GM18870 (cell line): Measurements from ENCODE around the gene HES5.

ENCODE experiments used
- ATAC-seq: cut with Tn5 transposase; IDR thresholded peaks from one replicate; pipeline ENCODE4 v1.9.1; 2021; ENCODE audit warnings: moderate library complexity; ENCODE audit not compliant: unreplicated experiment

Gene HES5

GRCh38 chr1:2547210-2548067 lies 17.4 kb upstream of the HES5 start:
- no peak for ATAC-seq

GRCh38 chr1:2546515-2547209 lies 16.6 kb upstream of the HES5 start:
- ATAC-seq: peak; percentile 36

- ATAC-seq: peak; percentile 13
These were observed 15.9 kb upstream of the HES5 start for GRCh38 chr1:2545754-2546514.

- no peak for ATAC-seq
These were observed 15.0 kb upstream of the HES5 start for GRCh38 chr1:2544875-2545640.

DNA sequence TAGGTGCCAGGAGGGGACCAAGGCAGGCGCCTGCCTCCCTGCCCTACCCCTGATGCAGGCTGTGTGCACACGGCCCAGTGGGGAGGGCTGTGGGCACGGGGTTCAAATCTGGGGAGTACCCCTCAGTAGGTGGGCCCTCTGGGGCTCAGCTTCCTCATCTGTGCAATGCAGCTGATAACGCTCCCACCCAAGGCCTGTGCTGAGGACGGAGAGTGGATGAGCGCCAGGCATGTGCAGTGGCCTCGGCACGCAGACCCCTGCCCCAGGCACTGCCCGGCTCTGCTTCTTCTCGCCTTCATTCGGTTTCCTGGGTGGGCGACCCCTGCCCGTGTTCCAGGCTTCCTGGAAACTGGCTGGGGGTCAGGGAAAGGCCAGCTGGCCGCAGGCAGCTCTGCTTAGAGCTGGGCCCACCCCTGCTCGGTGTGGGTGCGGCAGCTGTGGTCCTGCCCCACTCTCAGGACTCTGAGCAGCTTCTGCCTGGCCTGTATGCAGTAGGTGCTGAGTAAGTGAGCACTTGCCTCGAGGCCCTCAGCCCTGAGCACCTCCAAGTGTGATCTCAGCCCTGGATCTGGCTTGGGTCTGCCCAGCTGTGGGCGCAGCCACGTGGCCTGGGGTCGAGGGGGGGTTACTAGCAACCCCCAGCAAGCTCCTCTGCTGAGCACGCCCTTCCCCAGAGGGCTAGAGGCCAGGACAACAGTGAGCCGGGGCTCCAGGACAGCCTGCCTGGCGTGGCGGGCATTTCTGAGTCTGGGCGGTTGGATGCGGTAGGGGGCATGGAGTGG lies 14.2 kb upstream of the HES5 start:
- ATAC-seq: no peak

- no peak for ATAC-seq
These were observed 13.6 kb upstream of the HES5 start for GRCh38 chr1:2543543-2544092.

DNA sequence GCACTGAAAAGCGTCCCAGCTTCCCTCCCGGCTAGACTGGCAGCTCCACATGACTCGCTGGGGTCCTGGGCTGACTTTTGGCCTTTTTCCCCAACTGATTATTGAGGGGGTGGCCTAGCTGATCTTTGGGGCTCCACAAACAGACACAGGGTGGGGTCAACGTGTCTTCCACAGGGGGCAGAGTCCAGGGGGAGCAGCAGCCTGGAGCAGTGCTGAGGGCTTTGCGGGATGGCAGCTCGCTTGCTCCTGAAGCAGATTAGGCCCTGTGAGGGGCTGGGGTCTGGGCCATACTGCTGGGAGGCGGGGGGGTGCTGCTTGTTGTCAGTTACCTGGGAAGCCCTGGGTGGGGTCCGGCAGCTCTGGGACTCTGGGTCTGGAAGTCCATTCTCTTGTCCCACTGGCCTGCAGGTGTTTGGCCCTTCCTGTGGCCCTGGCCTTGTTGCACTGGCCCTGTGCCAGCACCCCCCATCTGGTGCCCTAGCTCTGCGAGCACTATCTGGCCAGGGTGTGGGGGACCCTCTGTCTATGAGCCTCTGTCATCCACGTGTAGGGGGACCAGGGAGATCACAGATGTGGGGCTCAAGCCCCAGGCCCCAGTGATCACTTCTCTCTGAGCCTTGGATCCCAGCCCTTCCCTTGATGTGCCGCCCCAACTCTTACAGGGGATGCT lies 12.3 kb upstream of the HES5 start:
- ATAC-seq: no peak

- no peak for ATAC-seq
These were observed 11.7 kb upstream of the HES5 start for GRCh38 chr1:2541619-2542245.

DNA sequence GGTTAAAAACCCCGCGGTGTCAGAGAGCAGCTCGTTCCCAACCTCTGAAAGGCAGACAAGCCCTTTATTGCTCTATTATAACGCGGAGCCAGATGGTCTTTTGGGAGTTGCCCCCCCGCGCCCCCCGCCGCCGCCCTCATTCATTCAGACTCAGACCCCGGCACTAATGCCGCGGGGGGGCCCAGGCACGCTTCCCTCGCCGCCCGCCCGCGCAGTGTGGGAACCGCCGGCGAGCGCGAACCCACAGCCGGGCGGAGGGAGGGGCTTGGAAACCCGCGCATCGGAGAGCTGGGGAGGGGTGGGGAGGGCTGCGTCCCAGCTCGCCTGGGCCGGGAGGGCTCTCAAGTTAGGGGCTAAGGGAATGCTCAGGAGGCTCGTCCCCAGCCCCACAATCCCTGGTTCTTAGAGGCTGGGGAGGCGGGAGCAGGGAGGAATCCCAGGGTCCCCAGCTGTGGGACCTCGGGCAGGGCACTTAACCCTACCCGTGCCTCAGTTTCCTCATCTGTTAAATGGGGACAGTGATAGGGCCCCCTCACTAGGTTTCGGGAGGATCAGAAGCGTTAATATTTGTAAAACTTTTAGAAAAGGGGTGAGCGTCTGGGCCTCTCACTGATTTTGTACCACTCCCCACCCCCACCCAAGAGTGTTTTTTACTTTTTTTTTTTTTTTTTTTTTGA lies 10.9 kb upstream of the HES5 start:
- no peak for ATAC-seq

DNA sequence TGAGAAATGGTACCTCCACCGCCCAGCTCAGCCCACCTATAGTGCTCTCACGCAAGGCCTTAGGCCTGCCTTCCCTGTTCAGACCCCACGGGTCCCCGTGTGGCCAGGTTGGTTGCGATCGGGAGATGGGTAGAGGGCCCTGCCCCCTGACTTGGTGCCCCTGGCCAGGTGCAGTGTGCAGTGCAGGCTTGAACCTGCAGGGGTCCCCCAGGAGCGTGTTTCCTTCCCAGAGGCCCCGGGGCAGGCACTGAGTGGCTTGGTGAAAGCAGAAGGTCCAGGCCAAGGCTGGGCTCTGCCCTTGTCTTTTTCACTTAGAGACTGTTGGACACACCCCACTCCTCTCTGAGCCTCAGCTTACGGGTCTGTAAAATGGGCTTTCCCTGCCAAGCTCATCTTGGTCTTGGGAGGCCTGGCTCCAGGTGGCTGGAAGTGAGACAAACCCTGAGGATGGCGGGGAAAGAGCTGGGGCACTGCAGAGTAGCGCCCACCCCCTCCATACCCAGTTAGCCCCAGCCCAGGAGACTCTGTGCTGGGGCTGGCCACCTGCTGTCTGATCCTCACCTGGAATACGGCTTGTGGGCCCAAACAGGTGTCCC lies 9.3 kb upstream of the HES5 start:
- no peak for ATAC-seq

- no peak for ATAC-seq
These were observed 8.8 kb upstream of the HES5 start for GRCh38 chr1:2538872-2539271.

GRCh38 chr1:2538376-2538775 lies 8.3 kb upstream of the HES5 start:
- no peak for ATAC-seq

- ATAC-seq: no peak
These were observed 7.7 kb upstream of the HES5 start for GRCh38 chr1:2537784-2538115.

DNA sequence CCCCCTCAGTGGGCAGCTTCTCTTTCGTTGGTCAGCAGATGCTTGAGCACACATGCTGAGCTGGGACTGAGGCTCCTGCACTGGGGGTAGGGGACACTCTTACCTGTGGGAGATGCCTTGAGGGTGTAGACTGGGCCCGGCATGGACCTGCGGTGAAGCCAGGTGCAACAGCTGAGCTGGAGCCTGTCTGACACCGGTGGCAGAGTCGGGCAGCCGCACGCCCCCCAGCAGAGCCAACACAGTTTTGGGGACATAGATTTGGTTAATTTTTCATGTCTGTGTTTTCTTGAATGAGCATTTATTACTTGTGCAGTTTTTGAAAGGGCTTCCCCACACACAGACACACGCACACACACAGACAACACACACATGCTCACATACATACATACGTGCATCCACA lies 5.9 kb upstream of the HES5 start:
- ATAC-seq: no peak

DNA sequence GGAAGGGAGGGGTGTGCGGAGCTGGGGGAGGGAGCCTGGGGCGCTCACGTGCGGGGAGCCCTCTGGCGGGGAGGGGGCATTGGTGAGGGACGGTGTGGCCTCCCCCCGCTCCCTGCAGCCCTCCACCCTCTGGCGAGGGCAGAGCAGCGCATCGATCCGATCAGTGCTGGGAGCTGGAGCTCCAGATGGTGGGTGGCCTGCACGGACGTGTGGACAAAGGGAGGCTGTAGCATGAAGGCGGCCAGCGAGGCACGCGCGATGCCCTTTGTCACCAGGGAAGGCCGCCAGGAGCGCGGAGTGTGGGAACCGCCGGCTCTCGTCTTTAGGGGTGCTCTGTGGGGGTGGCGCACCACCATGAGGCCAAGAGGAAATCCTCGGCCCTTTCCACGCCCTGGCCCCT lies 5.4 kb upstream of the HES5 start:
- ATAC-seq: no peak

GRCh38 chr1:2534687-2535441 lies 4.8 kb upstream of the HES5 start:
- ATAC-seq: no peak

- no peak for ATAC-seq
These were observed 4.2 kb upstream of the HES5 start for GRCh38 chr1:2534315-2534686.
